Activated CD4-positive, alpha-beta T cell treated with anti-CD3 and anti-CD28 coated beads, Interleukin-10, Interleukin-2, amounts not matched to agents 100 ng/mL and 50 ng/mL, durations not matched to agents 16 hours and 8 hours (primary cell): ENCODE results near the gene TTBK1.

Source experiments
- DNase-seq: peaks from one replicate; pipeline ENCODE4 v3.0.0-alpha.2; 2020

Gene TTBK1

DNA sequence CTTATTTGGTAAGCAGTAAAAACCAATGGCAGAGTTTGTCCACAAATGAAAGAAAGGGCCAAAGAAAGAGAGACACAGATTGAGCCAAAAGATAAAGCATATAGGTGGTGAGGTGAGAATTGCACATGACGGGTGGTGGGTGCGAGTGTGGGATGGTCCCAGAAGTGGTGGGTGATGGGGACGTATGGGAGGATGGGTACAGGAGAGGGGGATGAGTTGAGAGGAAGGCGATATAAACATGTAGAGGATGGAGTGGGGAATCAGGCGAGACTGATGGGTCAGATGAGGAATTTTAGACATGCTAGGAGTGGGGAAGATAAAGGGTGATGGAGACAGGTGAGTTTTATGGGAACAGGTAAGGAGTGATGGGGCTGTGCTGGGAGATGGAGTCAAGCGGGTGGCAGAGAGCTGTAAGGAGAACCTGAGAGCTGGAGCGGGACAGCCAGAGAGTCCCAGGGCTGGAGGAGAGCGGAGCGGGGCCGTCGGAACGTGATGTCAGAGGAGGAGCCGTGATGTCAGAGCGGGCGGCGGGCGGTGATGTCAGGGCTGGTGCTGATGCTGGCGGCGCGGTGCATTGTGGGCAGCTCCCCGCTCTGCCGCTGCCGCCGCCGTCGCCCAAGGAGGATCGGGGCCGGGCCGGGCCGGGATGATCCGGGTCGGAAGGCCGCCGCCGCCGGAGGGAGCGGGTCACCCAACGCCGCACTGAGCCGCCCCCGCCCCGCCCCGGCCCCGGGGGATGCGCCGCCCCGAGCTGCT is at the start of gene TTBK1:
Gene TTBK1, plus strand, starts transcription at position 574 of the 756 bp plus-strand sequence. CDS start 3,180 bp downstream, outside the sequence.
- DNase-seq = peak; percentile 49

DNA sequence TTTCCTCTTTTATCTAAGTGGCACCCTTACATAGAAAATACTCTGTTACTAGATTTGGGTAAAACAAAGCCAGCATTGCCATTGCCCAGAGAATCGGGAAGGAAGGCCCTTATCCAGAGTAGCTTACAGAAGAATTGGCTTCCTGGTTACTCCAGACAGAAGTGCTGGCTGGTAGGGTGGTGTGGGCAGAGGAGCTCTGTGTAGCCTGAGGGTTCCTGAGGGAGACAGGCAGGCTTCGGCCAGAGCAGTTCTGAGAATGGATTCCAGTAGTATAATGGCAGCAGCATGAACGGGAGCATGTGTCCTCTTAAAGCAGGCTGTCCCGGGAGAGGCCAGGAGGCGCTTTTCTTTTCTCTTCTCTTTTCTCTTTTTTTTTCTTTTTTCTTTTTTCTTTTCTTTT is 49.4 kb upstream of the TTBK1 start:
- no peak for DNase-seq

DNA sequence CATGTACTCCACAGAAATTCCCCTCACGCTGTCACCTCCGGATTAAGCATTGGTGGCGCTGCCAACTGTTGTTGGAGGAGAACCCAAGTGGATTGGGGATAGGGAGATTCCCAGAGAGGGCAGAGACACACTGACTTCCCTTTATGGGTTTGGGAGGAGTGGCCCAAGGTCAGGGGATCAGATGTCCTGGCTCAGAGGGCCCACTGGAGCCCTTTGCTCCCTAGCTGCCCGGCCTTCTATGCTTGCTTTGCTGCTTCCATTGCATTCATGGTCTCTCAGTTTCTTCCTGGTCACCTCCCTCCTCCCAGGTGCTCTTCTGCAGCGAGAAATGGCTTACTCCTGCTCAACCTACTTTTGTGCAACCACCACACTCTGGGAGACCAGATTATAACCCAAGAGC is 46.9 kb upstream of the TTBK1 start:
- no peak for DNase-seq

DNA sequence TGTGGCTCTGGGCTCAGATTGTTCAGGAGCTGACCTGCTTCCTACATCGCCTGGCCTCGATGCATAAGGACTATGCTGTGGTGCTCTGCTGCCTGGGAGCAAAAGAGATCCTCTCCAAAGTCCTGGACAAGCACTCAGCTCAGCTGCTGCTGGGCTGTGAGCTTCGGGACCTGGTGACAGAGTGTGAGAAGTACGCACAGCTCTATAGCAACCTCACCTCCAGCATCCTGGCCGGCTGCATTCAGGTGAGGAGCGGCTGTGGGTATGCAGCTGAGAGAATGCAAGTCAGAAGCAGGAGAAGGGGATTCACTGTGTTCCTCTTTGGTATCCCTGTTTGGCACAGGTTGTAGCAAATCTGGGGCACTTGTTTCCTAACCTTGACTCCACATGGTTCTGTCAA is 43.4 kb upstream of the TTBK1 start:
- DNase-seq = no peak

GRCh38 chr6:43200541-43200940 is 42.7 kb upstream of the TTBK1 start:
- DNase-seq = no peak

- DNase-seq = no peak
Measured at GRCh38 chr6:43202451-43202850, 40.8 kb upstream of the TTBK1 start.

- DNase-seq = no peak
Measured at GRCh38 chr6:43203029-43203717, 40.1 kb upstream of the TTBK1 start.

DNA sequence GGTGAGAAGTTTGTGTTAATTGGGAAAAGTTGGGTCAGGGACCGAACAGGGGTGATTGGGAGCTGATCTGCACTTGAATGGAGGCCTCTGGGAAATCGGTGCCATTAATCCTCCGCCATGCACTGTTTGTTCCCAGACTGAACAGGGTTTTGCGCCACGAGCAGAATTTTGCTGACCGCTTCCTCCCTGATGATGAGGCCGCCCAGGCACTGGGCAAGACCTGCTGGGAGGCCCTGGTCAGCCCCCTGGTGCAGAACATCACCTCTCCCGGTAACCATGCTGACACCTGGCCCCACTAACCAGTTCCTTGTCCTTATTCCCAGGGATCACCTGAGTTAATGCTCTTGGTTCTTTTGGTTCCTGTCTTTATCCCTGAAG is 39.6 kb upstream of the TTBK1 start:
- DNase-seq = no peak

GRCh38 chr6:43204271-43205105 is 38.8 kb upstream of the TTBK1 start:
- DNase-seq = no peak

DNA sequence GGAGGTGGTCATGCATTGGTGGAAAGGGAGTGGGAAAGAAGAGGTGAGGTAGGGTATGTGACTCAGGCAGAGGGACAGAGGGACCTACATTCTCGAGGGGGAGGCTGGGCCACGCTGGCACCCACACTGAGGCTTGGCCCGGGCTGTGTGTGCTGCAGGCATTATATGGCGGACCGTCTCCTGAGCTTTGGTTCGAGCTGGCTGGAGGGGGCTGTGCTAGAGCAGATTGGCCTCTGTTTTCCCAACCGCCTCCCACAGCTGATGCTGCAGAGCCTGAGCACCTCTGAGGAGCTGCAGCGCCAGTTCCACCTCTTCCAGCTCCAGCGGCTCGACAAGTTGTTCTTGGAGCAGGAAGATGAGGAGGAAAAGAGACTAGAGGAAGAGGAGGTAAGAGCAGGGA is 37.4 kb upstream of the TTBK1 start:
- DNase-seq = no peak

DNA sequence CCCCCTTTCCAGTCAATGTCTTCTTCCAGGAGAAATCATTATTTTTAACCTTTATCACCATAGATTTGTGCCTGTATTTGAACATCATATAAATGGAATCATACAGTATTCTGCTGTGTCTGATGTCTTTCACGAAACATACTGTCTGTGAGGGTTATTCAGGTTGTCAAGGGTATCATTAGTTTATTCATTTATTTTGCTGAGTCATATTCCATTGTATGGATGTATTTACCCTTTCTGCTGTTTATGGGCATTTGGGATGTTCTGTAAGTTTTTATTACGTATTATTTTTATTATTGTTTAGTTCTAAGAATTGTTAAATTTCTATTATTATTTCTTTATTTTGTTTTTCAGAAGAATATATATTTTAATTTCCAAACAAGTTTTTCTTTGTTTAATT is 36.0 kb upstream of the TTBK1 start:
- no peak for DNase-seq

GRCh38 chr6:43211955-43212354 is 31.3 kb upstream of the TTBK1 start:
- DNase-seq = no peak

DNA sequence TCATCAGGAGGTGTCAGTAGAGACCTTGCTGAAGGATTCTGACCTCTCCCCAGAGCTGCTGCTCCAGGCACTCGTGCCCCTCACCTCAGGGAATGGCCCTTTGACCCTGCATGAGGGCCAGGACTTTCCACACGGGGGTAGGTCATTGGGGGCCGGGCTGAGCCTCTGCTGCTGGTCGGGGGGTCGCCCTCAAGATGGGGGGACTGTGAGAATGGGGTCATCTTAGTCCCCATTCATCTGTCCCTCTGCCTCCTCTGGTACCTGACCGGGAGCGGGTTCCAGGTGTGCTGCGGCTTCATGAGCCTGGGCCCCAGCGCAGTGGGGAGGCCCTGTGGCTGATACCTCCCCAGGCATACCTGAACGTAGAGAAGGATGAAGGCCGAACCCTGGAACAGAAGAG is 29.9 kb upstream of the TTBK1 start:
- DNase-seq = no peak

DNA sequence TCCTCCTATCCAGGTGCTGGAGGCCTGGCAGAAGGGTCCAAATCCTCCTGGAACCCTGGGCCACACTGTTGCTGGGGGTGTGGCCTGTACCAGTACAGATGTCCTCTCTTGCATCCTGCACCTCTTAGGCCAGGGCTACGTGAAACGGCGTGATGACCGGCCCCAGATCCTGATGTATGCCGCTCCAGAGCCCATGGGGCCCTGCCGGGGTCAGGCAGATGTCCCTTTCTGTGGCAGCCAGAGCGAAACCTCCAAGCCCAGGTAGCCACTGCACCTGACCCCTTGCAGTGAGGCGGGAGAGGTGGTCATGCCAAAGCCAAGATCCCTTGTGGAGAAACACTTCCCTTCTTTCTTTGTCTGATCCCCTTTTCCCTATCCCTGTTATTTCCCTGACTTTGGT is 28.2 kb upstream of the TTBK1 start:
- no peak for DNase-seq

- no peak for DNase-seq
Measured at GRCh38 chr6:43216200-43216599, 27.1 kb upstream of the TTBK1 start.

GRCh38 chr6:43217351-43217750 is 25.9 kb upstream of the TTBK1 start:
- no peak for DNase-seq

GRCh38 chr6:43219119-43219518 is 24.2 kb upstream of the TTBK1 start:
- no peak for DNase-seq

DNA sequence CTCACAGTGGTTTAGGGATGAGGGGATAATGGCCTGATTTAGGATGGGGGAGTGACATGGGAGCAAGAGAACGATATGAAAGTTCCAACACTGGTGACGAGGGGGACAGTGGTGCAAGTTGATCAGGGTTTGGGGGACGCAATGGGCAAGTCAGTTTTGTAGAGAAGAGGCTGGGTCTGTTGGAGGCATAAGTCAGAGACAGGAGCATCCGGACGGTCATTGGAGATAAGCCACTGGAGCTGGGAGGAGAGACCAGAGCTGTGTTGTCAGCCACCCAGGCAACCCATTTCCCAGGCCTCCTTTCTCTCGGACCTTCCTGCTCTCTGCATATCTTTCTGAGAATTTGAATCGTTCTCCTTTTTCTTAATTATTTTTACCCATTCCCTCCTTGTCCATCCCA is 23.5 kb upstream of the TTBK1 start:
- DNase-seq = no peak

DNA sequence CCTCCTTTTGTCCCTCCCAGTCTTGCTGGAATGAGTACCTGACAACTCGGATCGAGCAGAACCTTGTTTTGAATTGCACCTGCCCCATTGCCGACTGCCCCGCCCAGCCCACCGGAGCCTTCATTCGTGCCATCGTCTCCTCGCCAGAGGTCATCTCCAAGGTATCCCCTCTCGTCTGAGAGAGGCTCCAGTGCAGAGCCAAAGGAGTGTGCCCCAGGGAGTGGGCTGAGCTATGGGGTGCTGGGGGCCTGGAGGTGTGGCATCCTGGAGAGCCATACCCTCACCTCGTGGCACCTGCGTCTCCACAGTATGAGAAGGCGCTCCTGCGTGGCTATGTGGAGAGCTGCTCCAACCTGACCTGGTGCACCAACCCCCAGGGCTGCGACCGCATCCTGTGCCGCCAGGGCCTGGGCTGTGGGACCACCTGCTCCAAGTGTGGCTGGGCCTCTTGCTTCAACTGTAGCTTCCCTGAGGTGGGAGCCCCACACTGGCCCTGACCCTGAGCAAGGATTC is 22.8 kb upstream of the TTBK1 start:
- no peak for DNase-seq

- no peak for DNase-seq
Measured at GRCh38 chr6:43221046-43221972, 22.0 kb upstream of the TTBK1 start.

- no peak for DNase-seq
Measured at GRCh38 chr6:43222418-43223059, 20.7 kb upstream of the TTBK1 start.

- DNase-seq = no peak
Measured at GRCh38 chr6:43223175-43223574, 20.1 kb upstream of the TTBK1 start.
